Stimulated activated CD8-positive, alpha-beta memory T cell treated with anti-CD3 and anti-CD28 coated beads, Interleukin-7, amount 100 ng/mL, for 48 hours (primary cell): ENCODE measurements around the gene MACF1.
A peak's percentile ranks its signal among the peaks of the same experiment; 100 is the strongest.

Experiments used
- DNase-seq, 2 donors: peaks; one replicate each; pipeline ENCODE4 v3.0.0-alpha.2; 2020; ENCODE audit warnings: low read depth in 1 of 2; ENCODE audit errors: extremely low read depth in 1 of 2

Gene MACF1

GRCh38 chr1:39213511-39214002 is 9.1 kb downstream of the MACF1 start:
- no peak for DNase-seq

- DNase-seq, result no peak
Observed at GRCh38 chr1:39214021-39214713, 9.7 kb downstream of the MACF1 start.

GRCh38 chr1:39214714-39214997 is 10.2 kb downstream of the MACF1 start:
- no peak for DNase-seq

GRCh38 chr1:39214998-39215873 is 10.7 kb downstream of the MACF1 start:
- no peak for DNase-seq

GRCh38 chr1:39216771-39217170 is 12.3 kb downstream of the MACF1 start:
- DNase-seq, result no peak

GRCh38 chr1:39220891-39221870 is 16.7 kb downstream of the MACF1 start:
- DNase-seq, result no peak

GRCh38 chr1:39224295-39224829 is 19.9 kb downstream of the MACF1 start:
- no peak for DNase-seq

- no peak for DNase-seq
Observed at GRCh38 chr1:39226836-39227235, 22.3 kb downstream of the MACF1 start.

GRCh38 chr1:39228252-39228651 is 23.8 kb downstream of the MACF1 start:
- no peak for DNase-seq

- DNase-seq, result no peak
Observed at GRCh38 chr1:39229504-39229903, 25.0 kb downstream of the MACF1 start.

GRCh38 chr1:39230261-39231190 is 26.0 kb downstream of the MACF1 start:
- DNase-seq, result no peak

GRCh38 chr1:39236971-39237370 is 32.5 kb downstream of the MACF1 start:
- DNase-seq, result no peak

GRCh38 chr1:39238476-39238875 is 34.0 kb downstream of the MACF1 start:
- no peak for DNase-seq

- no peak for DNase-seq
Observed at GRCh38 chr1:39239968-39240367, 35.5 kb downstream of the MACF1 start.

- no peak for DNase-seq
Observed at GRCh38 chr1:39243302-39243701, 38.8 kb downstream of the MACF1 start.

GRCh38 chr1:39250460-39251240 is 46.2 kb downstream of the MACF1 start:
- no peak for DNase-seq

- no peak for DNase-seq
Observed at GRCh38 chr1:39255222-39255621, 50.7 kb downstream of the MACF1 start.

- peak in 1 of 2 donors; percentile 20 for DNase-seq
Observed at GRCh38 chr1:39258146-39258924, 53.8 kb downstream of the MACF1 start.
